HCT116 (cell line): ENCODE measurements around the gene TSLP. TPM values are rescaled to one million over a fixed set of nuclear protein-coding genes. Genes with fewer than 3 reads are reported as not detected.

Source experiments
- ATAC-seq: fragments of 200-7000 bp; cut with Tn5 transposase; 2 replicates; pipeline ENCODE4 v1.9.1; 2020; ENCODE audit warnings: mild to moderate bottlenecking, moderate library complexity
- BruUV-seq: library from RNA; stranded (reverse); fragments of 400-500 nt; replicated peaks from 2 replicates; lab custom pipeline; 2021; lab: Mats Ljungman, UMichigan
- CTCF ChIA-PET: fragments of 300-600 bp; sonication (Branson Sonifier 250); formaldehyde crosslinking; loops from one replicate; lab custom pipeline; 2021; ENCODE audit warnings: antibody characterized with exemption; lab: Charles Lee
- POLR2A ChIA-PET: fragments of 300-600, 350-600 bp; sonication (Branson Sonifier 250); formaldehyde crosslinking; loops from one replicate; lab custom pipeline; 2021; ENCODE audit warnings: antibody characterized with exemption; lab: Charles Lee
- RAD21 ChIA-PET, 2 experiments: fragments of 300-600 bp; sonication (Branson Sonifier 250); formaldehyde crosslinking; loops; one replicate each; lab custom pipeline; 2023; ENCODE audit warnings: low total read pairs in 2 of 2; ENCODE audit not compliant: uncharacterized antibody in 2 of 2, unreplicated experiment in 2 of 2, low non-redundant PET in 1 of 2; lab: Charles Lee
- DNase-seq: peaks from one replicate; pipeline ENCODE4 v3.0.0-alpha.2; 2010; ENCODE audit warnings: low read depth, low spot score
- H2AFZ ChIP-seq: fragments of 200-600 bp; shearing (Covaris generic), sonication (generic); 2 replicates; pipeline ENCODE4 v1.6.1; 2017; ENCODE audit warnings: low read depth, mixed run types, mixed read lengths, antibody characterized with exemption, low read length; ENCODE audit not compliant: poor library complexity, severe bottlenecking
- H3K27ac ChIP-seq: 2 replicates; pipeline ENCODE4 v1.5.1; 2012; ENCODE audit warnings: low read depth, low read length
- H3K27me3 ChIP-seq: fragments of 200-600 bp; sonication (generic); 2 replicates; pipeline ENCODE4 v1.6.1; 2016; ENCODE audit warnings: mixed run types, low read length, mixed read lengths; ENCODE audit not compliant: insufficient read depth
- H3K36me3 ChIP-seq, 2 experiments: fragments of 200-500 bp in 1 of 2; fragments of 200-600 bp in 1 of 2; sonication (Bioruptor generic) in 1 of 2; sonication (generic) in 1 of 2; 2 replicates each; pipeline versions ENCODE4 v1.5.1 to v1.6.1; 2014 to 2016; ENCODE audit warnings: low read length in 2 of 2, inconsistent platforms in 1 of 2, mixed read lengths in 1 of 2, mixed run types in 1 of 2; ENCODE audit not compliant: insufficient read depth in 2 of 2, control insufficient read depth in 1 of 2
- H3K4me1 ChIP-seq, 2 experiments: fragments of 200-600 bp in 1 of 2; sonication (generic) in 1 of 2; 2 replicates each; pipeline versions ENCODE4 v1.5.1 to v1.6.1; 2012 to 2017; ENCODE audit warnings: low read length in 2 of 2, inconsistent platforms in 1 of 2, mild to moderate bottlenecking in 1 of 2, mixed read lengths in 1 of 2, mixed run types in 1 of 2, moderate library complexity in 1 of 2; ENCODE audit not compliant: insufficient read depth in 2 of 2, control insufficient read depth in 1 of 2
- H3K4me2 ChIP-seq: fragments of 200-600 bp; sonication (generic); 2 replicates; pipeline ENCODE4 v1.6.1; 2017; ENCODE audit warnings: mixed run types, low read length, mixed read lengths
- H3K4me3 ChIP-seq, 2 experiments: fragments of 200-600 bp in 1 of 2; sonication (generic) in 1 of 2; replicated peaks in 1 of 2; 2 replicates each; pipeline ENCODE4 v1.5.1; 2011 to 2016; ENCODE audit warnings: low read length in 2 of 2, control low read depth in 1 of 2, low read depth in 1 of 2, mild to moderate bottlenecking in 1 of 2, mixed read lengths in 1 of 2, mixed run types in 1 of 2
- H3K79me2 ChIP-seq: fragments of 200-600 bp; sonication (generic); 2 replicates; pipeline ENCODE4 v1.6.1; 2017; ENCODE audit warnings: mild to moderate bottlenecking, mixed run types, low read length, moderate library complexity, mixed read lengths; ENCODE audit not compliant: insufficient read depth
- H3K9ac ChIP-seq: fragments of 200-600 bp; sonication (generic); 2 replicates; pipeline ENCODE4 v1.6.1; 2016; ENCODE audit warnings: low read length, mixed read lengths
- H3K9me2 ChIP-seq: fragments of 200-600 bp; sonication (generic), shearing (Covaris generic); 2 replicates; pipeline ENCODE4 v1.6.1; 2017; ENCODE audit warnings: mixed run types, mild to moderate bottlenecking, moderate library complexity; ENCODE audit not compliant: insufficient read depth
- H3K9me3 ChIP-seq, 2 experiments: fragments of 200-500 bp in 1 of 2; fragments of 200-600 bp in 1 of 2; sonication (Bioruptor generic) in 1 of 2; sonication (generic) in 1 of 2; 2 replicates each; pipeline ENCODE4 v1.6.1; 2014 to 2017; ENCODE audit warnings: low read length in 2 of 2, mixed read lengths in 2 of 2, inconsistent platforms in 1 of 2, low read depth in 1 of 2, mild to moderate bottlenecking in 1 of 2, mixed run types in 1 of 2, moderate library complexity in 1 of 2; ENCODE audit not compliant: control insufficient read depth in 1 of 2, insufficient read depth in 1 of 2
- H4K20me1 ChIP-seq: fragments of 200-600 bp; sonication (generic), shearing (Covaris generic); 2 replicates; pipeline ENCODE4 v1.6.1; 2017; ENCODE audit warnings: mixed run types, mild to moderate bottlenecking, moderate library complexity; ENCODE audit not compliant: insufficient read depth
- CBX3 ChIP-seq: IDR thresholded peaks from 2 replicates; pipeline ENCODE4 v1.6.1; 2012; ENCODE audit warnings: low read depth
- CTCF ChIP-seq, 3 experiments: fragments of 200-600 bp in 1 of 3; sonication (generic) in 1 of 3; IDR thresholded peaks in 2 of 3; conservative IDR thresholded peaks in 1 of 3; 2 replicates each; pipeline ENCODE4 v1.5.1; 2012 to 2017; ENCODE audit warnings: low read depth in 2 of 3, low read length in 2 of 3, antibody characterized with exemption in 1 of 3, borderline replicate concordance in 1 of 3, control low read depth in 1 of 3, mild to moderate bottlenecking in 1 of 3, mixed read lengths in 1 of 3, mixed run types in 1 of 3, moderate library complexity in 1 of 3; ENCODE audit not compliant: insufficient read depth in 1 of 3
- EGR1 ChIP-seq: IDR thresholded peaks from 2 replicates; pipeline ENCODE4 v1.6.1; 2012; ENCODE audit warnings: low read depth
- ELF1 ChIP-seq: IDR thresholded peaks from 2 replicates; pipeline ENCODE4 v1.6.1; 2012; ENCODE audit warnings: low read depth, borderline replicate concordance
- EZH2 ChIP-seq: fragments of 200-600 bp; sonication (generic); IDR thresholded peaks from 2 replicates; pipeline ENCODE4 v1.6.1; 2017; ENCODE audit warnings: antibody characterized with exemption, mixed run types
- EZH2phosphoT487 ChIP-seq: fragments of 200-600 bp; IDR thresholded peaks from 2 replicates; pipeline ENCODE4 v1.6.1; 2018; ENCODE audit warnings: antibody characterized with exemption, borderline replicate concordance
- FOSL1 ChIP-seq: IDR thresholded peaks from 2 replicates; pipeline ENCODE4 v1.6.1; 2012; ENCODE audit warnings: low read depth
- JUND ChIP-seq: IDR thresholded peaks from 2 replicates; pipeline ENCODE4 v1.6.1; 2012
- MAX ChIP-seq: IDR thresholded peaks from 2 replicates; pipeline ENCODE4 v1.6.1; 2012
- POLR2A ChIP-seq: IDR thresholded peaks from 2 replicates; pipeline ENCODE4 v1.7.0; 2011; ENCODE audit warnings: borderline replicate concordance; ENCODE audit not compliant: insufficient read depth, insufficient read length; ENCODE audit errors: extremely low read depth
- POLR2AphosphoS5 ChIP-seq: IDR thresholded peaks from 2 replicates; pipeline ENCODE4 v1.6.1; 2011; ENCODE audit warnings: mild to moderate bottlenecking, low read depth, low read length, moderate library complexity
- RAD21 ChIP-seq: IDR thresholded peaks from 2 replicates; pipeline ENCODE4 v1.6.1; 2012; ENCODE audit warnings: low read depth, mild to moderate bottlenecking
- REST ChIP-seq: IDR thresholded peaks from 2 replicates; pipeline ENCODE4 v1.6.1; 2012; ENCODE audit warnings: low read depth
- SIN3A ChIP-seq: IDR thresholded peaks from 2 replicates; pipeline ENCODE4 v1.6.1; 2012; ENCODE audit warnings: low read depth
- SP1 ChIP-seq: IDR thresholded peaks from 2 replicates; pipeline ENCODE4 v1.6.1; 2012; ENCODE audit warnings: low read depth
- SRF ChIP-seq: IDR thresholded peaks from 2 replicates; pipeline ENCODE4 v1.6.1; 2012; ENCODE audit warnings: low read depth
- TCF7L2 ChIP-seq: IDR thresholded peaks from 2 replicates; pipeline ENCODE4 v1.7.0; 2011; ENCODE audit warnings: borderline replicate concordance, inconsistent platforms; ENCODE audit not compliant: insufficient read depth, insufficient read length; ENCODE audit errors: extremely low read depth
- YY1 ChIP-seq: IDR thresholded peaks from 2 replicates; pipeline ENCODE4 v1.6.1; 2011; ENCODE audit warnings: low read length, low read depth, moderate library complexity, mild to moderate bottlenecking; ENCODE audit not compliant: insufficient replicate concordance; ENCODE audit errors: extremely low read depth
- ZFX ChIP-seq: fragments of 450-650 bp; IDR thresholded peaks from 2 replicates; pipeline ENCODE4 v1.6.1; 2017
- ZNF274 ChIP-seq: fragments of 200-500 bp; sonication (Bioruptor generic); IDR thresholded peaks from 2 replicates; pipeline ENCODE4 v1.6.1; 2014; ENCODE audit warnings: mild to moderate bottlenecking, low read depth, low read length, inconsistent platforms
- intact Hi-C: fragments of 100-400 bp; cut with micrococcal nuclease; formaldehyde crosslinking; loops from 2 replicates; pipeline ENCODE4 v1.10.0; 2022
- total RNA-seq: library from RNA; stranded (reverse); gene quantifications from one replicate; pipeline ENCODE4 v1.2.1, GENCODE V29; 2021; ENCODE audit not compliant: unreplicated experiment
- TF ChIP-seq, protein P1 (sequence below): IDR thresholded peaks from 2 replicates; pipeline ENCODE4 v1.6.1; 2012
- TF ChIP-seq, protein P2 (sequence below): IDR thresholded peaks from 2 replicates; pipeline ENCODE4 v1.6.1; 2011; ENCODE audit warnings: mild to moderate bottlenecking, low read length, moderate library complexity; ENCODE audit not compliant: insufficient replicate concordance; ENCODE audit errors: extremely low read depth

TSLP gene
- total RNA-seq, 1 experiment from 2014 or later: 0.34 TPM

DNA sequence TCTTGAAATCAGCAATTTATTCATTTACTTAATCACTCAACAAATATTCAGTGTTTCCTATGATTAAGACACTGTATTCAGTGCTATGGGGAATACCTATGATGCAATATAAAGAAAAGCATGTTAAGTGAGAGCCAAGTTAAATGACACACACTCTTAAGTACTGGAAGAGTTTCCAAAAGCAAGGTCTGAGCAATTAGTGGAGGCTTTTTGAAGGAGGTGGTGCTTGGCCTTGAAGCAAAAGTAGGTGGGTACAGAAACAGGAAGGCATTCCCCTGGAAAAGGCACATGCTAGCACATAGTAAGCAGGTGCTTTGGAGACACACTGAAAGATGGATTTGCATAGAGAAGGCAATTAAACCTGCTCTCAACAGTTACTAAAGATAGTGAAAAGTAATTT lies 4.0 kb downstream of the TSLP start:
- no TSS peak for BruUV-seq
- Histone ChIP-seq H4K20me1 (no peaks in the 10 kb centered on the region), H3K4me3 (no peak overlapping the region), H3K9ac (no peak overlapping the region), H3K27me3 (peaks cover 20% of the 10 kb centered on the region), H3K36me3 (no peaks in the 10 kb centered on the region), H3K9me2 (no peaks in the 10 kb centered on the region), H3K79me2 (no peaks in the 10 kb centered on the region), H3K27ac (no peak overlapping the region), H3K9me3 (no peaks in the 10 kb centered on the region), H2AFZ (no peak overlapping the region), H3K4me1 (peaks cover 6 to 12% of the 10 kb centered on the region in 2 experiments; a peak in 2 of 4 replicates), H3K4me2 (no peak overlapping the region)
- ChIA-PET RAD21 (no interaction called here), POLR2A (no interaction called here), CTCF (no interaction called here)
- intact Hi-C loops: no loop called here
- ATAC-seq (no peak), DNase-seq (peak; percentile 44)
- TF ChIP-seq EZH2phosphoT487: no peak
- TF ChIP-seq POLR2AphosphoS5: no peak
- no peak for TF ChIP-seq ZNF274
- no peak for TF ChIP-seq REST
- peak; percentile 23; the same call in 1 of the 2 replicates for TF ChIP-seq FOSL1
- no peak for TF ChIP-seq EZH2
- no peak for TF ChIP-seq YY1
- no peak for TF ChIP-seq SIN3A
- no peak for TF ChIP-seq EGR1
- no peak for TF ChIP-seq TCF7L2
- TF ChIP-seq, protein P1, sequence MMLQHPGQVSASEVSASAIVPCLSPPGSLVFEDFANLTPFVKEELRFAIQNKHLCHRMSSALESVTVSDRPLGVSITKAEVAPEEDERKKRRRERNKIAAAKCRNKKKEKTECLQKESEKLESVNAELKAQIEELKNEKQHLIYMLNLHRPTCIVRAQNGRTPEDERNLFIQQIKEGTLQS: no peak
- TF ChIP-seq, protein P2, sequence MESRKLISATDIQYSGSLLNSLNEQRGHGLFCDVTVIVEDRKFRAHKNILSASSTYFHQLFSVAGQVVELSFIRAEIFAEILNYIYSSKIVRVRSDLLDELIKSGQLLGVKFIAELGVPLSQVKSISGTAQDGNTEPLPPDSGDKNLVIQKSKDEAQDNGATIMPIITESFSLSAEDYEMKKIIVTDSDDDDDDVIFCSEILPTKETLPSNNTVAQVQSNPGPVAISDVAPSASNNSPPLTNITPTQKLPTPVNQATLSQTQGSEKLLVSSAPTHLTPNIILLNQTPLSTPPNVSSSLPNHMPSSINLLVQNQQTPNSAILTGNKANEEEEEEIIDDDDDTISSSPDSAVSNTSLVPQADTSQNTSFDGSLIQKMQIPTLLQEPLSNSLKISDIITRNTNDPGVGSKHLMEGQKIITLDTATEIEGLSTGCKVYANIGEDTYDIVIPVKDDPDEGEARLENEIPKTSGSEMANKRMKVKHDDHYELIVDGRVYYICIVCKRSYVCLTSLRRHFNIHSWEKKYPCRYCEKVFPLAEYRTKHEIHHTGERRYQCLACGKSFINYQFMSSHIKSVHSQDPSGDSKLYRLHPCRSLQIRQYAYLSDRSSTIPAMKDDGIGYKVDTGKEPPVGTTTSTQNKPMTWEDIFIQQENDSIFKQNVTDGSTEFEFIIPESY: no peak
- 0 out of 2 replicates have a peak, but pooled peaks have one; percentile 16 for TF ChIP-seq SP1
- no peak for TF ChIP-seq JUND
- TF ChIP-seq CBX3: no peak
- no peak for TF ChIP-seq RAD21
- TF ChIP-seq MAX: no peak
- TF ChIP-seq ELF1: no peak
- TF ChIP-seq SRF: no peak
- TF ChIP-seq ZFX: no peak
- no peak for TF ChIP-seq POLR2A
- no peak for TF ChIP-seq CTCF (IDR thresholded peaks at IDR 0.05 in 2 of 3, conservative IDR thresholded peaks at IDR 0.05 in 1 of 3; ENCODE audit: borderline replicate concordance in 1 of 3, insufficient read depth in 1 of 3, low read depth in 2 of 3, low read length in 2 of 3)
